HFFc6 (cell line): ENCODE results near the gene UBE2V1. TPM values are rescaled to one million over a fixed set of nuclear protein-coding genes. Genes with fewer than 3 reads are reported as not detected.

ENCODE experiments used
- DNase-seq: peaks from one replicate; pipeline ENCODE4 v3.0.0-alpha.2; 2018
- H3K27ac Mint-ChIP-seq: 2 replicates; pipeline ENCODE4 v1.8.0; 2020; ENCODE audit warnings: mild to moderate bottlenecking, mixed read lengths
- H3K27me3 Mint-ChIP-seq: 2 replicates; pipeline ENCODE4 v1.8.0; 2021; ENCODE audit warnings: mild to moderate bottlenecking, moderate library complexity, mixed read lengths; ENCODE audit not compliant: insufficient read depth
- H3K36me3 Mint-ChIP-seq: 2 replicates; pipeline ENCODE4 v1.8.0; 2021; ENCODE audit warnings: low read depth, mixed read lengths
- H3K4me1 Mint-ChIP-seq: 2 replicates; pipeline ENCODE4 v1.8.0; 2020; ENCODE audit warnings: low read depth, mixed read lengths
- H3K4me3 Mint-ChIP-seq: 2 replicates; pipeline ENCODE4 v1.8.0; 2020; ENCODE audit warnings: mild to moderate bottlenecking, moderate library complexity, mixed read lengths
- H3K9me3 Mint-ChIP-seq: 2 replicates; pipeline ENCODE4 v1.8.0; 2020; ENCODE audit warnings: mild to moderate bottlenecking, mixed read lengths
- CTCF ChIP-seq: fragments of 200-600 bp; sonication (generic); IDR thresholded peaks from 2 replicates; pipeline ENCODE4 v1.5.0; 2021; ENCODE audit warnings: antibody characterized with exemption, mild to moderate bottlenecking
- total RNA-seq, 6 experiments: library from RNA; stranded (reverse); fragmentation: NEBNext Ultra II Directional; extraction: Animal tissue kit (Norgen Biotek cat#: 25700); gene quantifications; 2 replicates in 1 of 6; 3 replicates in 5 of 6; pipeline ENCODE4 v1.2.3, GENCODE V29; 2021

UBE2V1 gene
- total RNA-seq, 6 experiments from 2014 or later = 192 to 242 (median 210) TPM

- Mint-ChIP-seq H3K4me1 (peaks cover 23% of the 10 kb centered on the region), H3K4me3 (no peak overlapping the region), H3K9me3 (peaks cover 17% of the 10 kb centered on the region), H3K36me3 (peaks cover 49% of the 10 kb centered on the region), H3K27me3 (peaks cover 12% of the 10 kb centered on the region), H3K27ac (no peak overlapping the region)
- TF ChIP-seq CTCF = no peak
- DNase-seq = no peak
Measured at GRCh38 chr20:50122763-50123162, 9.8 kb upstream of the UBE2V1 start.

GRCh38 chr20:50121858-50122271 lies 8.9 kb upstream of the UBE2V1 start:
- peaks cover 10% of the 10 kb centered on the region for H3K27me3 Mint-ChIP-seq
- peak overlapping the region; percentile 51 for H3K27ac Mint-ChIP-seq
- peaks cover 23% of the 10 kb centered on the region for H3K4me1 Mint-ChIP-seq
- H3K9me3 Mint-ChIP-seq = peaks cover 17% of the 10 kb centered on the region
- no peak for TF ChIP-seq CTCF
- H3K36me3 Mint-ChIP-seq = peaks cover 40% of the 10 kb centered on the region
- peak; percentile 64 for DNase-seq
- H3K4me3 Mint-ChIP-seq = no peak overlapping the region

GRCh38 chr20:50120935-50121693 lies 8.2 kb upstream of the UBE2V1 start:
- peaks cover 27% of the 10 kb centered on the region for H3K4me1 Mint-ChIP-seq
- H3K27ac Mint-ChIP-seq = no peak overlapping the region
- no peak overlapping the region for H3K4me3 Mint-ChIP-seq

GRCh38 chr20:50118203-50118602 lies 5.3 kb upstream of the UBE2V1 start:
- Mint-ChIP-seq H3K36me3 (peaks cover 13% of the 10 kb centered on the region), H3K27ac (no peak overlapping the region), H3K27me3 (peaks cover 5% of the 10 kb centered on the region), H3K4me3 (no peak overlapping the region), H3K9me3 (peaks cover 12% of the 10 kb centered on the region), H3K4me1 (peaks cover 46% of the 10 kb centered on the region)
- DNase-seq = no peak
- TF ChIP-seq CTCF = no peak

More at GRCh38 chr20:50120935-50121693, 8.2 kb upstream of the UBE2V1 start:
- H3K36me3 Mint-ChIP-seq = peaks cover 36% of the 10 kb centered on the region
- peak; percentile 57 for DNase-seq
- H3K9me3 Mint-ChIP-seq = peaks cover 17% of the 10 kb centered on the region
- TF ChIP-seq CTCF = peak; percentile 84
- H3K27me3 Mint-ChIP-seq = peaks cover 10% of the 10 kb centered on the region

GRCh38 chr20:50116368-50116999 lies 3.5 kb upstream of the UBE2V1 start:
- H3K27ac Mint-ChIP-seq = peak overlapping the region; percentile 86
- H3K27me3 Mint-ChIP-seq = peaks cover 7% of the 10 kb centered on the region
- H3K4me3 Mint-ChIP-seq = peak overlapping the region; percentile 88
- TF ChIP-seq CTCF = no peak
- no peak for DNase-seq
- H3K36me3 Mint-ChIP-seq = peaks cover 8% of the 10 kb centered on the region
- H3K9me3 Mint-ChIP-seq = no peaks in the 10 kb centered on the region; the same call in 1 of the 2 replicates
- peaks cover 44% of the 10 kb centered on the region for H3K4me1 Mint-ChIP-seq
